NCI-H2029 treated with DMSO at 0.1 percent for 48 hours (cell line): ENCODE measurements around the gene NPS.

ENCODE experiments used
- DNase-seq: peaks from one replicate; lab custom pipeline; 2025; lab: John Stamatoyannopoulos, UW

The NPS gene

GRCh38 chr10:127561647-127562046, 12.5 kb downstream of the NPS start:
- DNase-seq, result no peak

GRCh38 chr10:127563718-127564553, 14.8 kb downstream of the NPS start:
- DNase-seq, result no peak

GRCh38 chr10:127564644-127565043, 15.5 kb downstream of the NPS start:
- no peak for DNase-seq

- no peak for DNase-seq
These were observed 16.5 kb downstream of the NPS start for GRCh38 chr10:127565583-127565982.

GRCh38 chr10:127569210-127569609, 20.1 kb downstream of the NPS start:
- DNase-seq, result no peak

- no peak for DNase-seq
These were observed 20.9 kb downstream of the NPS start for GRCh38 chr10:127570036-127570435.

- DNase-seq, result no peak
These were observed 22.3 kb downstream of the NPS start for GRCh38 chr10:127571386-127571785.

- no peak for DNase-seq
These were observed 26.9 kb downstream of the NPS start for GRCh38 chr10:127576051-127576450.

GRCh38 chr10:127576740-127577161, 27.6 kb downstream of the NPS start:
- DNase-seq, result no peak

- no peak for DNase-seq
These were observed 28.5 kb downstream of the NPS start for GRCh38 chr10:127577376-127578258.

- no peak for DNase-seq
These were observed 29.3 kb downstream of the NPS start for GRCh38 chr10:127578259-127578960.

GRCh38 chr10:127578961-127579305, 29.8 kb downstream of the NPS start:
- DNase-seq, result no peak

- DNase-seq, result no peak
These were observed 30.5 kb downstream of the NPS start for GRCh38 chr10:127579640-127580039.

GRCh38 chr10:127580822-127581221, 31.7 kb downstream of the NPS start:
- DNase-seq, result no peak

- no peak for DNase-seq
These were observed 36.5 kb downstream of the NPS start for GRCh38 chr10:127585519-127586023.

GRCh38 chr10:127587668-127588365, 38.7 kb downstream of the NPS start:
- DNase-seq, result no peak

- DNase-seq, result no peak
These were observed 43.5 kb downstream of the NPS start for GRCh38 chr10:127592586-127592985.

- no peak for DNase-seq
These were observed 51.4 kb downstream of the NPS start for GRCh38 chr10:127600479-127600878.
